Suprapubic skin (tissue), 3 donors: ENCODE measurements around the gene RGS6.

Source experiments
- CTCF ChIP-seq, 2 donors: fragments of 200-600 bp in 1 of 2; fragments of 450-650 bp in 1 of 2; sonication (generic) in 1 of 2; IDR thresholded peaks; one replicate each; pipeline ENCODE4 v1.5.1; 2016 to 2019; ENCODE audit warnings: antibody characterized with exemption in 2 of 2, mild to moderate bottlenecking in 1 of 2, moderate library complexity in 1 of 2
- POLR2A ChIP-seq, 2 donors: fragments of 450-650 bp; IDR thresholded peaks; one replicate each; pipeline ENCODE4 v1.6.1; 2017; ENCODE audit warnings: antibody characterized with exemption in 2 of 2, mild to moderate bottlenecking in 2 of 2, moderate library complexity in 2 of 2

GRCh38 chr14:72452774-72453173 lies 520.5 kb downstream of the RGS6 start:
- TF ChIP-seq CTCF (IDR thresholded peaks at IDR 0.05) (no peak), POLR2A (IDR thresholded peaks at IDR 0.05) (no peak)
